ENCODE results near the gene SSTR3.

SSTR3 gene

DNA sequence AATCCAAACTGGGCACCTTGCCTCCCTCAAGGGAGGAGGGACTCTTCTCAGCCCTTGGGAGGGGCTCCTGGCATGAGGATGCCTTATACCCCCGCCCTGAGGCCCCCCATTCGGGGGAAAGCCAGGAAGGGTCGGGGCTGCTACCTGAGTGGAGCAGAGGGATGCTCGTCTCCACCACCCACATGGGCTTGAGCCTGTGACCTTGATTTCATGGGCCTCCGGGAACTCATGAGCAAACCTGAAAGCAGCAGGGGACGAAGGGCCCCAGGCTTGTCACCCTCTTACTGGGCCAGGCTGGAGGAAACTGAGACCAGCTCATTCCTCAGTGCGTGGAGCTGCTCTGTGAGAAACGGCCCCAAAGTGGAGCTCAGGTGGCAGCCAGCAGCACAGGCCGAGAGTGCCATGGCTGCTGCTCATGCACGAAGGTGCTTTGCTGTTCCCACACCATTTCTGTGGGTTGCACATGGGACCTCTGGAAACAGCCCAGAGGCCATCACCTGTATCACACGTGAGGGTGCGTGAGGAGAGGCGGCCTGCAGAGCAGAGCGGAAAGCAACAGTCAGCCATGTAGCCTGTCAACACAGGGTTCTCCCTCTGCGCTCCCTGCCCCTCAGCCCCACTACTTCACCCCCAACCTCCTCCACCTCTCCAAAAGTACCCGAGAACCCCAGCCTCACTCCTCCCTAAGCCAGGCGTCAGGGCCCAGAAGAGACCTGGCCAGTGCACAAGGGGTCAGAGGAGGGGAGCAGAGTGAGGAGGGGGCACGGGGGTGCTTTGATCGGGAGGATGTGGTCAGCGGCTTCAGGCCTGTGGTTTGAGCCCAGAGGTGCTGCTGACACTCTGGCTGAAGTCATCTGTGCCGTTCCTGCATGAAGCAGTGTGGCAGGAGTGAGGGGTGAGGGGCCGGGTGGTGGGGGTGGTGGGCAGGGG is 48.4 kb downstream of the SSTR3 start:
- no peak for DNase-seq

DNA sequence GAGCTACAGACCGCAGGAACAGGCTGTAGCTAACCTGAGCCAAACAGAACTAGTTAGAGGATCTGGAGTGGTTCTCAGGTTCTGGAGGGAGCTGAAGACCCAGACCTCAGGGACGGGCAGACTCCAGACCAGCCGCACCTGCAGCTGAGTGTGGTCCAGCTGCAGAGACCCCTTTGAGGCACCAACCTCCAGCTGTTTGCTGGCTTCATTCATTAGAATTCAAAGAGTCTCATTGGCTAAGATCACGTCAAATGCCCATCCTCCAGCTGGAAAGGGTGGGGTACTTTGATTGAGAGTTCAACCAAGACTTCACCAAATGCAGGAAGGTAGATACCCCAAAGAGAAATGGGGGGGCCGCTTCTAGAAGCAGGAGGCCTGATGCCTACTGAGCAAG is 49.2 kb downstream of the SSTR3 start:
- no peak for DNase-seq

DNA sequence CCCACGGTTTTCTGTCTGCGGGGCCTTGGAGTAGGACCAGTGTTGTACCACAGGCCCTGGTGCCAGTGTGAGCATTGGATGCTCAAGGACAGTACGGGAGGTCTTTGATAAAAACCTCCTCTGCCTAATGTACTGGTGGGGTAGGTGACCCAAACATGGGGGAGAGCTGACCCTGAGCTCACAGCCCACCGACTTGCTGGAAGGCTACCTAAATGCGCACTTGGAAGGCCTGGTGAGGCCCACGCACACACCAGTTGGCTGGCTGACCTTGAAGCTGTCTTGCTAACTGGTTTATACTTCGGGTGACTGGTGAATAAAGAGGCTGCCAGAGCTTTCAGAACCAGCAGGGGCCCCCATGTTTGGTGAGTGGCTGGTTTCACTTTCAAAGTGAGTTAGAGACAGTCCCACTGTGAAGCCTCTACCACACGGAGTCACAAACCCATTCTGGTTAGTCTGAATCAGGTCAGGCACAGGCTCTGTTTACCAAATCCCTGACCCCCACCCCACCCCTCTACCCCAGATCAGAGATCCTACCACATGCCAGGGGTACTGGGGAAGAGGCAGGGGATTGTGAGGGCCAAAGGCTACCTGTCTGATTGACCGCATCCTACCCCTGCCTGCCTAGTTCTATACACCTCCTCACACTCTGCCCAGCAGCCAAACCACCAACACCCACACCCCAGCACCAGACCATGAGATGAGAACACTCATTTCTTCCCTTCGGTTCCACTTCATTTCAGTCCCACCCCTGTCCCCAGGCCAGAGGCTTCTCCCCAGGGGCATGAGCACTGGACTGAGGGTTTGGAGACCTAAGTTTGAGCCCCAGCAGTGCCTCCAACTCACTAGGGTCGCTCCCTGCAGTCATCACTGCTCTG is 49.8 kb downstream of the SSTR3 start:
- no peak for DNase-seq

DNA sequence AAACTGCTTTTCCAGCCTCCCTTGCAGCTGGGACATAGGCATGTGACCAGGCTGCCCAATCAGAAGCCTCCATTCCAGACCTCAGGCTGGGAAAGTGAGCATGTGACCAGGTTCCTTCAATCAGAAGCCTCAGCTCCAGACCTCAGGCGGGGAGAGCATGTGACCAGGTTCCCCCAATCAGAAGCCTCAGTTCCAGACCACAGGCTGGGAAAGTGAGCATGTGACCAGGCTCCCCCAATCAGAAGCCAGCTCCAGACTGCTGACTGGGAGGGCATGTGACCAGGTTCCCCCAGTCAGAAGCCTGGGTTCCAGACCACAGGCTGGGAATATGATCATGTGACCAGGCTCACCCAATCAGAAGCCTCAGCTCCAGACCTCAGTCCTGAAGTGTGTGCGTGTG is 50.8 kb downstream of the SSTR3 start:
- no peak for DNase-seq

DNA sequence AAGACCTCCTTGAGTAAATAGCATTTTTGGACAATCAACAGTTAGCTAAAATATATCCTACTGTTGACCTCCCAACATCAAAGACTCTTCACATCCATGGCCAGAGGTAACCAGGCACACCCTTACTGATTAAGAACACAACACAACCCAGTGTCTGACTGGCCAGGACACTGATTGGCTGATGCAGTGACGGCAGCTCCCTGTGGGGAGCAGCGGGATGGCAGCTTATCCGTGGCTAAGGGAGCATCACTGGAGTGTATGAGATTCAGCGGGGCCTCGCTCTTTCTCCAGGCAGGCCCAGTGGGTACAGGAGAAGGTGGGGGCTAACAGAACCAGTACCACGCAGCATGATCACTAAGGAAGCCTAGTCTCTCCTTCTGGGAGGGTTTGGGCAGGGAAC is 52.2 kb downstream of the SSTR3 start:
- no peak for DNase-seq

DNA sequence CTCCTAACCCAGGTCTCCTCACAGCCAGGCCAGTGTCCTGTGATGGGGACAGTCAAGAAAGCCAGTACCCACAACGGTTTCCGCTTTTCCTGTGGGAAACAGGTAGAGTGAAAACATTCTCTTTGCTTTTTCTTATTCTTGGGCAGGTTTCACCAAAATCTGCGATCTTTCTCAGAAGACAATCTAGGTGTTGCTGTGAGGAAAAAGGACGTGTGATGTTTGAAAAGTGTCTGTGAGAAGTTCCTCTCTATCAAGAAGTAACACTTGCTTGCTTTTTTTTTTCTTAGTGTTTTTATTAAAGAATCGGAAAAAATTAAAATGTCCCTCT is 53.4 kb downstream of the SSTR3 start:
- DNase-seq = no peak

DNA sequence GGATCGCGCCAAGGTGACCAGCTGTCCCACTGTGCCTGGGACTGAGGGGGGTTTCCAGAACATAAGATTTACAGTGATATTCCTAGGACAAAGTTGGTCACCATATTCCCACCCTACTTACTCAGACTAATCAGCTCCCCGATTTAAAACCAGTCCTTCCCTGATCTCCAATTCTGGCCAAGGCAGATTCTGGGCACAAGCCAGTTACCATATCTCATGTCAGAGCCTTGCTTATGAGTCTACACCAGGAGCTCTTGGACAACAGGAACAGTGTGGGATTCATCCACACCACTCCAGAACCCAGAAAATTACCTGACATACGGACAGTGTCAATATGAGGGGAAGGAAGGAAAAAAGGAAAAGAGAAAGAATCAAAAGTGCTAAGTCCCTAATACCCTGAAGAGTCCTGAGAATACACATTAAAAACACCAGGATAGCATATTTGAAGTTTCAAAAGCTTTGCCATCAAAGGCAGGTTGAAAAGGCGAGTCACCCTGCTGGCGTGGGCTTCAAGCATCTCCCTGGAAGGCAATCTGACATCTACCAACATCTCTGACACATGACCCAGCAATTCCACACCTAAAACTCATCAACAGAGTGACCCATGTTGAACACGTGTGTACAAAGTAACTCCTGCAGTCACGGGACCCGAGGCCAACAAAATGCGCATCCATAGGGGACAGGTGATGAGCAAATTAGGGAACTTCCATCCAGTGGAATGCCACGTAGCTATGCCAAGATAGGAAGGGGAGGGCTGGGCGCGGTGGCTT is 54.6 kb downstream of the SSTR3 start:
- no peak for DNase-seq

DNA sequence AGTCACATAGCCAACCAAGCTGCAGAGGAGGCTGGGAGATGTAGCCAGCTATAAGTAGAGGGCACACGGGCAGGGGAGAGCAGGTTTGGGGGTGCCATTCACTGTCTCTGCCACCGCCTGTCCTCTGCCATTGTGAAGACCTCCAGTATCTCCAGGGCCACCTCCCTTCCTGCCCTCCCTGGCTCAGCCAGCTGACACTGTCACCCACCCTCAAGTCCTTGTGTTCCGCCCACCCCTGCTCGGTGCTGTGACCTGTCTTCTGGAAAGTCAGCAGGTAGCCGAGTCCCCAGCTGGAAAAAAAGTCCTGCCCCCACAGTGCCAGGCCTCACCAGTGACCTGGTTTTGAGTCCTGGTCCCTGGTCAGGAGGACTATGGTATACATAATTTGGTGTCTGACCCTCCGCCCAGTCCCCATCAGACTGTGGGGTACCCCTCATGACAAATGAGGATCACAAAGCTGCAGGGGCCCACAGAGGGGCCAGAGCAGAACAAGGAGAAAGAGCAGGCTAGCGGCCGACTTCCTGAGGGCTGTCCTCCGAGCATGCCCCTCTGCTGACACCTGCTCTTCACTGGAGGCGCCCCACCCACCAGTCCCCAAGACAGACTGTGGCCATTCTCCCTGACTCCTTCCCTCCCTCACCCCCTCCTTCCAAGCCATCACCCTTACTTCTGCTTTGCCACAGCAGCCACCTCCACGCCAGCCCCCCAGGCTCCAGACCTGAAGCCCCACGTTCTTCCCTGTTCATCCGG is 55.4 kb downstream of the SSTR3 start:
- no peak for DNase-seq

DNA sequence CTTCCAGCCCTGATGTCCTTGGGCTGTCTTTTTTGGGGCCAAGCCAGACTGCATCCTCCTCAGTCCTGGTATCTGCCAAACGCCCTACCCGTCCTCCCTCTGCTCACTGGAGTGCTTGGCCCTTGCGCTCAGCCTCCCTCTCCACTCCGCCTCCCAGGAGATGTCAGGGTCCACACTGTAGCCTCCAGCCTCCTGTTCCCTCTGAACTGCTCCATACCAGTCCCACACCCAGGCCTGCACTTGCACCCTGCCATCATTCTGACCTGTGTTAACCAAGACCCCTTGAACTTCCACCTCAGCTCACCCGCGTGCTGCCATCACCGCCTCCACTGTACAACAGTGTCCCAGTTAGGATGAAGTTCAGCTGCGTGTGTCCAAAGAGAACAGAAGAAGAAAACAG is 56.3 kb downstream of the SSTR3 start:
- no peak for DNase-seq

DNA sequence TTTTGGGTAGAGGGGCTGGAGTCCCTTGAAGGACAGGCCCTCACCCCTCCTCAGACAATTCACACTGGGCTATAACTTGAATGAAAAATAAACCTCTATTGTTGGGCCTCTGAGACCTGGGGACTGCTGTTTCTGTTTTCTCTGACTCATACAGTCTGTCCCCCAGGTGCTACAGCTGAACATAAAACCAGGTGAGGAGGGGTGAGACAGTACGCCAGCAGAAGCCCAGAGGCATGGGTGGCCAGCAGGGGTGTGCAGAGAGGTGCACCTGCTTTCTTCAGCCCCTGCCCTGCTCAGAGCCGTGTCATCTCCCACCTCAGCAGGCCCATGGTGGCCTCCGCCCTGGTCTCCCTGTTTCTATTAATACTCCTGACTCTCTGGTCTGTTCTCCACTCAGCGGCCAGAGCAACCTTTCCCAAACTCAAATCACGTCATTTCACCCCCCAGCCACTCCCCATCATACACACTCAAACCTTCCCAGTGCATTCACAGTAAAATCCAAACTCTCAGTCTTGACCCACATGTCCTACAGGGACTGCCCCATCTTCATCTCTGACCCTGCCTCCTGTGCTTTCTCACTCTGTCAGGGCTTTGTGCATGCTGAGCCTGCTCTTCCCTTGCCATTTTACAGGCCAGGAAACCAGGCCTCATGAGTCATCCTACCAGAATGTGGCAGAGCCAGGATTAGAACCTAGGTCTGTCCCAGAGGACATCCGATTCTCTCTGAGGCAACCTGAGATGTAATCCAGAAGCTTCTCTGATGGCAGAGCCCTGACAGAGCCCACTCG is 57.2 kb downstream of the SSTR3 start:
- DNase-seq = no peak

Measured in NCI-H2171 (cell line).